ENCODE measurements around the gene DOP1A. TPM values are rescaled to one million over a fixed set of nuclear protein-coding genes. Genes with fewer than 3 reads are reported as not detected.

DOP1A gene
- polyA plus RNA-seq, 1 of the 3 experiments (the other 2 are of a cell fraction), result 3.4 TPM

GRCh38 chr6:83065511-83066192 lies 1.8 kb upstream of the DOP1A start, which contains the start of gene UBE3D:
UBE3D (minus strand) TSS chr6:83065841; CDS start chr6:83065718, 123 bp downstream.
- Histone ChIP-seq H3K4me1 (ENCODE audit: control insufficient read depth in 1 of 2, insufficient read depth in 2 of 2, low read depth in 1 of 2, low read length in 1 of 2) (peaks cover 3 to 23% of the 10 kb centered on the region in 2 experiments), H3K9me2 (no peaks in the 10 kb centered on the region), H3F3A (replicated peaks; ENCODE audit: insufficient read depth) (peaks cover 6% of the 10 kb centered on the region), H3K36me3 (replicated peaks in 1 of 2; ENCODE audit: control insufficient read depth in 1 of 2, insufficient read depth in 2 of 2, low read length in 1 of 2) (peaks cover 3 to 5% of the 10 kb centered on the region in 2 experiments), H3K9ac (peak within 1 kb of the TSS; percentile 72), H3K79me2 (ENCODE audit: insufficient read depth) (peaks cover 33% of the 10 kb centered on the region), H3K9me3 (no peaks in the 10 kb centered on the region), H3K4me2 (peak within 1 kb of the TSS; percentile 86), H2AFZ (ENCODE audit: low read depth) (peak within 1 kb of the TSS; percentile 94), H3K27me3 (ENCODE audit: insufficient read depth) (no peaks in the 10 kb centered on the region), H3K4me3 (ENCODE audit: low read depth in 2 of 2, low read length in 1 of 2) (peak within 1 kb of the TSS; percentile 92 to 98), H4K20me1 (ENCODE audit: insufficient read depth) (no peaks in the 10 kb centered on the region), H3K27ac (ENCODE audit: low read depth in 2 of 2, low read length in 1 of 2) (peak within 1 kb of the TSS in 1 of 2 experiments; percentile 76; a peak in 2 of 4 replicates)
- ChIA-PET POLR2A (interaction anchor here (1.1 to 3.2 kb wide), 4 partner anchors 10 to 819 kb away, joined by 3 to 13 read pairs (median 4); partner anchors contain the start of genes IBTK, PGM3 and RWDD2A), CTCF (interaction anchor here (0.6 to 11.1 kb wide), 63 partner anchors 8 to 1019 kb away, joined by 3 to 328 read pairs (median 5); partner anchors contain the start of genes IBTK, PGM3, PRSS35 and RWDD2A)
- peak; percentile 94 for DNase-seq
- 4% methylated on average over 18 of the region's 48 CpGs for WGBS (ENCODE audit: low lambda C conversion rate)
- peak; percentile 77; the same call in 1 of the 2 replicates for TF ChIP-seq POLR2AphosphoS5 (IDR thresholded peaks at IDR 0.05; ENCODE audit: low read depth, low read length)
- no peak for TF ChIP-seq REST (IDR thresholded peaks at IDR 0.05; ENCODE audit: low read depth, low read length)
- peak; percentile 84 for TF ChIP-seq CTCF (IDR thresholded peaks at IDR 0.05)
- TF ChIP-seq MAX (IDR thresholded peaks at IDR 0.05; ENCODE audit: low read depth), result peak; percentile 90
- peak; percentile 84 for TF ChIP-seq SIN3A (IDR thresholded peaks at IDR 0.05; ENCODE audit: borderline replicate concordance, low read depth, low read length)
- no peak for TF ChIP-seq EP300 (IDR thresholded peaks at IDR 0.05; ENCODE audit: borderline replicate concordance in 1 of 2, low read depth in 1 of 2, low read length in 1 of 2)
- TF ChIP-seq CHD2 (IDR thresholded peaks at IDR 0.05; ENCODE audit: low read length, partially characterized antibody), result no peak
- TF ChIP-seq TAF1 (IDR thresholded peaks at IDR 0.05; ENCODE audit: borderline replicate concordance, low read depth, low read length), result 0 out of 2 replicates have a peak, but pooled peaks have one; percentile 40
- no peak for TF ChIP-seq IRF3 (IDR thresholded peaks at IDR 0.05; ENCODE audit: low read depth, low read length)
- TF ChIP-seq TCF12 (IDR thresholded peaks at IDR 0.05), result no peak
- TF ChIP-seq GABPA (IDR thresholded peaks at IDR 0.05; ENCODE audit: low read depth), result no peak
- TF ChIP-seq FOXJ3 (CRISPR knock-in tag; IDR thresholded peaks at IDR 0.05), result no peak
- no peak for TF ChIP-seq JUND (IDR thresholded peaks at IDR 0.05)
- TF ChIP-seq GATA2 (CRISPR knock-in tag; IDR thresholded peaks at IDR 0.05), result no peak
- TF ChIP-seq ELF1 (IDR thresholded peaks at IDR 0.05), result no peak
- 0 out of 2 replicates have a peak, but pooled peaks have one; percentile 13 for TF ChIP-seq RAD21 (IDR thresholded peaks at IDR 0.05; ENCODE audit: low read length)
- no peak for TF ChIP-seq USF2 (IDR thresholded peaks at IDR 0.05; ENCODE audit: borderline replicate concordance, low read depth, low read length)
- no peak for TF ChIP-seq PBX3 (IDR thresholded peaks at IDR 0.05)
- no peak for TF ChIP-seq FOXM1 (IDR thresholded peaks at IDR 0.05; ENCODE audit: low read depth)
- TF ChIP-seq NFIC (IDR thresholded peaks at IDR 0.05; ENCODE audit: borderline replicate concordance), result no peak
- TF ChIP-seq USF1 (IDR thresholded peaks at IDR 0.05; ENCODE audit: borderline replicate concordance, low read depth), result peak; percentile 74; the same call in 1 of the 2 replicates
- TF ChIP-seq YY1 (IDR thresholded peaks at IDR 0.05; ENCODE audit: low read depth), result peak; percentile 53; the same call in 1 of the 2 replicates
- TF ChIP-seq RXRA (IDR thresholded peaks at IDR 0.05; ENCODE audit: borderline replicate concordance, low read depth), result no peak

Data from SK-N-SH (cell line).